Measurements from ENCODE around the gene CRACR2B.

CRACR2B gene

GRCh38 chr11:827146-827896, 398 bp upstream of the CRACR2B start:
- peak in 1 of 2 experiments; percentile 52 for DNase-seq

GRCh38 chr11:828506-829175, 922 bp downstream of the CRACR2B start:
- no peak for DNase-seq

- DNase-seq, result no peak
These were observed 1.6 kb downstream of the CRACR2B start for GRCh38 chr11:829176-829846.

GRCh38 chr11:829847-830294, 2.2 kb downstream of the CRACR2B start:
- no peak for DNase-seq

- peak; percentile 64 to 80 for DNase-seq
These were observed 2.8 kb downstream of the CRACR2B start for GRCh38 chr11:830295-831117.

- DNase-seq, result peak; percentile 25 to 49
These were observed 3.6 kb downstream of the CRACR2B start for GRCh38 chr11:831118-831864.

GRCh38 chr11:831961-832528, 4.3 kb downstream of the CRACR2B start:
- DNase-seq, result no peak

GRCh38 chr11:832529-833113, 4.9 kb downstream of the CRACR2B start, which contains the start of gene CD151:
Gene CD151, plus strand, starts transcription at chr11:832952. Its CDS starts 3,118 bp downstream, at chr11:836070.
- peak in 1 of 2 experiments; percentile 28 for DNase-seq

GRCh38 chr11:833114-833791, 5.5 kb downstream of the CRACR2B start:
- no peak for DNase-seq

- no peak for DNase-seq
These were observed 6.2 kb downstream of the CRACR2B start for GRCh38 chr11:833849-834311.

- no peak for DNase-seq
These were observed 6.9 kb downstream of the CRACR2B start for GRCh38 chr11:834371-835316.

- DNase-seq, result no peak
These were observed 8.6 kb downstream of the CRACR2B start for GRCh38 chr11:836274-836673.

GRCh38 chr11:836700-837099, 9.0 kb downstream of the CRACR2B start:
- no peak for DNase-seq

GRCh38 chr11:837189-837989, 9.7 kb downstream of the CRACR2B start:
- DNase-seq, result no peak

GRCh38 chr11:837990-838307, 10.2 kb downstream of the CRACR2B start:
- no peak for DNase-seq

- peak; percentile 69 to 88 for DNase-seq
These were observed 10.9 kb downstream of the CRACR2B start for GRCh38 chr11:838441-839279.

GRCh38 chr11:839280-839623, 11.5 kb downstream of the CRACR2B start:
- DNase-seq, result no peak

All from NCI-H524 (cell line).